Nephron progenitor cell (in vitro differentiated cells): ENCODE data around the gene CRKL.

ENCODE experiments used
- DNase-seq: peaks from one replicate; pipeline ENCODE4 v3.0.0; 2021
- H3K27ac Mint-ChIP-seq: 2 replicates; pipeline ENCODE4 v1.8.0; 2021; ENCODE audit warnings: mild to moderate bottlenecking, moderate library complexity, mixed read lengths
- H3K27me3 Mint-ChIP-seq: 2 replicates; pipeline ENCODE4 v1.8.0; 2021; ENCODE audit warnings: mild to moderate bottlenecking, low read depth, mixed read lengths; ENCODE audit not compliant: poor library complexity
- H3K36me3 Mint-ChIP-seq: 2 replicates; pipeline ENCODE4 v1.8.0; 2021; ENCODE audit warnings: low read depth, mixed read lengths
- H3K4me1 Mint-ChIP-seq: 2 replicates; pipeline ENCODE4 v1.8.0; 2021; ENCODE audit warnings: mixed read lengths
- H3K4me3 Mint-ChIP-seq: 2 replicates; pipeline ENCODE4 v1.8.0; 2021; ENCODE audit warnings: mild to moderate bottlenecking, moderate library complexity, mixed read lengths
- H3K9me3 Mint-ChIP-seq: 2 replicates; pipeline ENCODE4 v1.8.0; 2021; ENCODE audit warnings: mild to moderate bottlenecking, moderate library complexity, mixed read lengths
- TF ChIP-seq, protein P1 (sequence below): fragments of 200-600 bp; sonication (generic); IDR thresholded peaks from 2 replicates; pipeline ENCODE4 v1.5.0; 2021; ENCODE audit warnings: antibody characterized with exemption

The CRKL gene

DNA sequence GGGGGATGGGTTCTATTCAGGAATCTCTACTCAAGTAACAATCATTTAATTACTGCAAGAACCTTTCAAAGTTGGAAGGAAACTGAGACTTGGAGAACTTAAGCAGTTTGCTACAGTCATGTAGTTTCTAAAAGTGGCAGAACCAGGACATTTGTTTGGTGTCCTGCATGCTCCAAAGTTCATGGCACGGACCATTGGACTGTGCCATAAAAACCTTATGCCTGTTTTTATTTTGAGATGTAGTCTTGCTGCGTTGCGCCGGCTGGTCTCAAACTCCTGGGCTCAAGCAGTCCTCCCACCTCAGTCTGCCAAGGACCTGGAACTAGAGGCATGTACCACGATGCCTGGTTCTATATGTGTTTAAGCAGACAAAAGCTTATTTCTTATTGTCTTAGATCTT, 31.2 kb downstream of the CRKL start:
- Mint-ChIP-seq H3K27me3 (no peaks in the 10 kb centered on the region), H3K36me3 (peaks cover 62% of the 10 kb centered on the region), H3K4me3 (no peak overlapping the region), H3K9me3 (no peaks in the 10 kb centered on the region), H3K4me1 (peaks cover 39% of the 10 kb centered on the region), H3K27ac (peak overlapping the region; percentile 36)
- DNase-seq = no peak
- TF ChIP-seq, protein P1, sequence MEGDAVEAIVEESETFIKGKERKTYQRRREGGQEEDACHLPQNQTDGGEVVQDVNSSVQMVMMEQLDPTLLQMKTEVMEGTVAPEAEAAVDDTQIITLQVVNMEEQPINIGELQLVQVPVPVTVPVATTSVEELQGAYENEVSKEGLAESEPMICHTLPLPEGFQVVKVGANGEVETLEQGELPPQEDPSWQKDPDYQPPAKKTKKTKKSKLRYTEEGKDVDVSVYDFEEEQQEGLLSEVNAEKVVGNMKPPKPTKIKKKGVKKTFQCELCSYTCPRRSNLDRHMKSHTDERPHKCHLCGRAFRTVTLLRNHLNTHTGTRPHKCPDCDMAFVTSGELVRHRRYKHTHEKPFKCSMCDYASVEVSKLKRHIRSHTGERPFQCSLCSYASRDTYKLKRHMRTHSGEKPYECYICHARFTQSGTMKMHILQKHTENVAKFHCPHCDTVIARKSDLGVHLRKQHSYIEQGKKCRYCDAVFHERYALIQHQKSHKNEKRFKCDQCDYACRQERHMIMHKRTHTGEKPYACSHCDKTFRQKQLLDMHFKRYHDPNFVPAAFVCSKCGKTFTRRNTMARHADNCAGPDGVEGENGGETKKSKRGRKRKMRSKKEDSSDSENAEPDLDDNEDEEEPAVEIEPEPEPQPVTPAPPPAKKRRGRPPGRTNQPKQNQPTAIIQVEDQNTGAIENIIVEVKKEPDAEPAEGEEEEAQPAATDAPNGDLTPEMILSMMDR = no peak

DNA sequence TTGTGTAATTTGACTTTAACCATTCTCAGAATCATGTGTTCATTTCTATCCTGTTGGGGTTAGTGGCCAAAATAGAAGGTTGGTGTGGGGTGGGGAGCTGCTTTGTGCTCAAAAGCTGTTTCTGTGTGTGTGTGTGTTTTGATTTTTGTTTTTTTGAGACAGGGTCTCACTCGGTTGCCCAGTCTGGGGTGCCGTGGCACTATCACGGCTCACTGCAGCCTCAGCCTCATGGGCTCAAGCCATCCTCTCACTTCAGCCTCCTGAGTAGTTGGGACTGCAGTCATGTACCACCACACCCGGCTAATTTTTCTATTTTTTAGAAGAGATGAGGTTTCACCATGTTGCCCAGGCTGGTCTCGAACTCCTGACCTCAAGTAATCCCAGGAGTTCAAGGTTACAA, 31.8 kb downstream of the CRKL start:
- H3K36me3 Mint-ChIP-seq = peaks cover 62% of the 10 kb centered on the region
- H3K27ac Mint-ChIP-seq = no peak overlapping the region

DNA sequence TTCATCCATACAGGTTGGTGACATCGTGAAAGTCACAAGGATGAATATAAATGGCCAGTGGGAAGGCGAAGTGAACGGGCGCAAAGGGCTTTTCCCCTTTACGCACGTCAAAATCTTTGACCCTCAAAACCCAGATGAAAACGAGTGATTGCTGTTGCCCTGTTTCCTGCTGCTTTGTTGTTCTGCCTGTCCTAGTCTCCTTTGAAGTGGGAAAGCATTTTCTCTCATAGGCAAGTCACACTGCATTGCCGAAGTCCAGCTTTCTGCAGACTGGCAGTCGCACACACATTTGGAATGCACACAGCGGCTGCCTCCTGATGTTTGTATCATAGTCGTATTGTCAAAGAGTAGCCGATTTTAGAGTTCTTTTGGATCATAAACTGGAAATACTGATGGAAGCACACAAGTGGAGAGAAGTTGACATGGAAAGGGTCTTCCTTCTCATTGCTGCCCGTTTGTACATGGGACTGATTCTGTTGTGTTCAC, 32.5 kb downstream of the CRKL start:
- H3K9me3 Mint-ChIP-seq = no peaks in the 10 kb centered on the region
- peaks cover 67% of the 10 kb centered on the region for H3K36me3 Mint-ChIP-seq
- peak overlapping the region; percentile 93 for H3K27ac Mint-ChIP-seq
- H3K27me3 Mint-ChIP-seq = no peaks in the 10 kb centered on the region
- no peak for DNase-seq
- TF ChIP-seq, protein P1 = no peak
- H3K4me1 Mint-ChIP-seq = peaks cover 39% of the 10 kb centered on the region
- H3K4me3 Mint-ChIP-seq = no peak overlapping the region

More for the DNA sequence above, 31.8 kb downstream of the CRKL start:
- no peaks in the 10 kb centered on the region for H3K9me3 Mint-ChIP-seq
- no peak overlapping the region for H3K4me3 Mint-ChIP-seq
- H3K27me3 Mint-ChIP-seq = no peaks in the 10 kb centered on the region
- H3K4me1 Mint-ChIP-seq = peaks cover 39% of the 10 kb centered on the region
- no peak for DNase-seq
- TF ChIP-seq, protein P1 = no peak

DNA sequence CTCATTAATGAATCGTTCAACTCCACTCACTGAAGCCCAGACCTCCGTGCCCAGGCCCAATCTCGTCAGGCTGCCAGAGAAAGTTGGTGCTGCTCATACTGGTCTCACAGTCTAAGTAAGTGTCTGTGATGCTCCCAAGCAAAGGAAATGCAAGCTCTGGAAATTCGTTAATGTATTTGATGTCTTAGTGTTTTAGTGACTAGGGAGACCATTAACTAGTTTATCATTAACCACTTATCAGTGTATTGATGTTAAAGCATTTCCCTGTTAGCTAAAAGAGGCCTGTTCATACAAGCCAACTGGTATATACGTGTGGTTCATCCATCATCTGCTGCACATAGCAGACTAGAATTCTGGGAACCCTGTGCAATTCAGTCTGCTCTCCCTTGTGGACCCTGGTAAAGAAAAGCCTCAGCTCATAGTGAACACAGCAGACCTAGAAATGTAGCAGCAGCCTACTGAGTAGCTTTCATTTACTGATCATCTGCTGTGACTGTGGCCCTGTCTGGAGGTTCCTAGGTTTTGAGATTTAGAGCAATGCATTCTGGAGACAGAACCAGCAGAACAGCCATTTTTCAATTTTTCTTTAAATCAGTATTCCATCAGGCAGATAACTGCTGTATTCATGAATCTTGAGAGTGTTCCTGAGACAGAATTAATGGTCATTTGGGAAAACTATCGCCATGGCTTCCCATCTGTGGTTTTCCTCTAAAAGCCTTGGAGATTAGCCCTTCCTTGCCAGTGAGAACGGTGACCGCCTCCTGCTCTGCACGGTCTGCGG, 34.1 kb downstream of the CRKL start:
- no peak for DNase-seq
- H3K27me3 Mint-ChIP-seq = peaks cover 7% of the 10 kb centered on the region
- H3K4me3 Mint-ChIP-seq = no peak overlapping the region
- no peaks in the 10 kb centered on the region for H3K9me3 Mint-ChIP-seq
- TF ChIP-seq, protein P1 = no peak
- H3K4me1 Mint-ChIP-seq = peaks cover 42% of the 10 kb centered on the region
- H3K36me3 Mint-ChIP-seq = peaks cover 54% of the 10 kb centered on the region
- H3K27ac Mint-ChIP-seq = peak overlapping the region; percentile 61

DNA sequence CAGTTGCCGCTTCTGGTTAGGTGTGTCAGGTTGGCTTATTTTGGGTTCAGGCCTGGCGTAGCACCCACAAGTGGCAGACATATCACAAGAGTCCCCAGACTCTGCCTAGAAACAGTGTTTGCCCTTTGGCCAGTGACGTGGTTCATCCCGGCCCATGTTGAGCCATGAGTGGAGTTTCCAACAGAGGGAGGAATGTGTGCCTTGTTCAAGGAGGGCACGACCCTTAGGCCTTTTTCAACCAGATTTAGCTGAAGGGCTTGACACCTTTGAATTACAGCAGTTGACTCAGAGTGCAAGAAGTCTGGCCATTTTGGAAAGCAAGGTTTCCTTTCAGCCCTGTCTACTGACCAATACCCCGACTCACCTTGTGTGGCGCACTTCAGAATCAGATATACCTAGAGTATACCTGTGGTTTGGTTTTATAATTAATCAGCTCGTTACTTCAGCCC, 34.7 kb downstream of the CRKL start:
- peaks cover 49% of the 10 kb centered on the region for H3K36me3 Mint-ChIP-seq
- DNase-seq = no peak
- H3K27ac Mint-ChIP-seq = peak overlapping the region; percentile 30
- TF ChIP-seq, protein P1 = no peak
- peaks cover 43% of the 10 kb centered on the region for H3K4me1 Mint-ChIP-seq
- H3K4me3 Mint-ChIP-seq = no peak overlapping the region
- no peaks in the 10 kb centered on the region for H3K9me3 Mint-ChIP-seq
- H3K27me3 Mint-ChIP-seq = peaks cover 13% of the 10 kb centered on the region
